ENCODE data around the gene CYP4A22. TPM values are rescaled to one million over a fixed set of nuclear protein-coding genes. Genes with fewer than 3 reads are reported as not detected.
A peak's percentile ranks its signal among the peaks of the same experiment; 100 is the strongest.
"Not testable (repeated sequence)": the region's sequence is repeated elsewhere in the genome, so short reads cannot be mapped to it uniquely, and the experiment has no call there.

Gene CYP4A22
- total RNA-seq, 4 donors from 2014 or later, result not detected

DNA sequence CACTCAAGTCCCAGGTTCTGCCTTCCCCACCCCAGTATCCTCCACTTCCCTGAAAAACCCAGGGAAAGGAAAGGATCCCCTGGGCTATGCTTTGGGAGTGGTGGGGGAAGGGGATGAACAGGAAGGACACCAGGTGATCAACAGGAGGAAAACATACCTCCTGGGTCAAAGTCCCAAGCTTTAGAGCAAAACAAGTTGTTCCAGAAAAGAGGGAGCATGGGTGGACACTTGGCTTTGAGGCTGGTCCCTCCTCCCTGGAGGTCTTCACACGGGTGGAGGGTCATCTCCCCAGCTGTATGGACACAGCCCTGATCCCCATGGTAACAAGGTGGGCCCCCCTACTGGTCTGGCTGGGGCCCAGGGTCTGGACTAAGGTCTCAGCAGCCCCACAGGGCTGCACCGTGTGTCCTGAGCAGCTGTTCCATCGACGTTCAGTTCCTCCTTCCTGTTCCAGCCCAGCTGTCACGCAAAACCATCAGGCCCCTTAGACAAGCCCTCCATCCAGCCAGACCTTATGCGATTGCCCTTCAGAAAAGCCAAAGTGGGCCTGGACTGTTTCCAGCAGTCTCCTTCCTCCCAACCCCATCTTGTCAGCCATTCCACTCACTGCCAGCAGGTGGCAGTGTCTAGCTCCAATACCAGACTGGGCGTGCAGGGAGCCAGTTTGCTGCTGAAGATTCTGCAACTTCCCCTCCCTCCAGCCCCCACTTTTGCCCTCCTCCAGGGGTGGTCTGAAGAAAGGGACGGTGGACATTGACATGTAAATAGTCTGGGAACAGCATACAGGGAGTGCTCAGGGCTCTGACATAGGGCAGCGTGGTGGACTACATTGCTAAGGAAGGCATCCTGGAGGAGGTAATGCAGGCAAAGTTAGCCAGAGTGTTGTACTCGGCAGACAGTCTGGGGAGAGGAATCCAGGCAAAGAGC lies 55.5 kb downstream of the CYP4A22 start:
- no peak overlapping the region for H3K27ac ChIP-seq
- H3K4me1 ChIP-seq, result peaks cover 0 to 12% of the 10 kb centered on the region in 2 donors
- intact Hi-C loops (cut with DNase I), result no loop called here
- no peaks in the 10 kb centered on the region for H3K9me3 ChIP-seq
- peak; percentile 58 to 97 (median 84) for TF ChIP-seq CTCF (IDR thresholded peaks at IDR 0.05)
- TF ChIP-seq POLR2A (IDR thresholded peaks at IDR 0.05), result no peak
- H3K36me3 ChIP-seq, result no peaks in the 10 kb centered on the region
- 10 to 13% methylated on average over 7 to 10 of the region's 10 CpGs for WGBS, 2 donors
- no peaks in the 10 kb centered on the region for H3K27me3 ChIP-seq
- H3K4me3 ChIP-seq (replicated peaks in 1 of 3), result no peak overlapping the region
- peak; percentile 77 to 79 for DNase-seq

- H3K27ac ChIP-seq; H3K27me3 ChIP-seq; DNase-seq; H3K36me3 ChIP-seq; intact Hi-C loops (cut with DNase I); H3K9me3 ChIP-seq; H3K4me3 ChIP-seq (replicated peaks in 1 of 3): not testable (repeated sequence)
- 88 to 91% methylated on average over 10 of the region's 10 CpGs for WGBS, 2 donors
- peaks cover 0 to 12% of the 10 kb centered on the region in 2 donors for H3K4me1 ChIP-seq
Observed at GRCh38 chr1:47193496-47193895, 56.3 kb downstream of the CYP4A22 start.

DNA sequence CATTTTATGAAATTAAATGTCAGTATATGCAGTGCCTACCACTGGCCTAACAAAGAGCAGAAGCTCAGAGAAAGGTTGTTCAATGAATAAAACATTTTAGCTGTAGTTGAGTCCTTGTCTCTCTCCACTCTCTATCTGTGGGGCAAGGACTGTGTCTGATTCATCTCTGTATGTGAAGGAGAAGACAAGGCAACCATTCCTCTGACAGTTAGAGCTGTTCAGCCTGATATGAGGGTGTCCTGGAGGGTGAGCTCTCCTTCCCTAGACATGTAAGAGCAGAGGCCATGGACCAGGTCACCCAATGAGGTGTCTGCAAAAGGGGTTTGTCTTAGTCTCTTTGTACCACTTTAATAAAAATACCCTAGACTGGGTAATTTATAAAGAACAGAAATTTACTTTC lies 57.1 kb downstream of the CYP4A22 start:
- no peak overlapping the region for H3K27ac ChIP-seq
- H3K9me3 ChIP-seq, result no peaks in the 10 kb centered on the region
- H3K4me3 ChIP-seq (replicated peaks in 1 of 3), result no peak overlapping the region
- no peaks in the 10 kb centered on the region for H3K27me3 ChIP-seq
- no peak for TF ChIP-seq POLR2A (IDR thresholded peaks at IDR 0.05)
- no peaks in the 10 kb centered on the region for H3K36me3 ChIP-seq
- no peak for DNase-seq
- intact Hi-C loops (cut with DNase I), result no loop called here
- H3K4me1 ChIP-seq, result peaks cover 0 to 12% of the 10 kb centered on the region in 2 donors

DNA sequence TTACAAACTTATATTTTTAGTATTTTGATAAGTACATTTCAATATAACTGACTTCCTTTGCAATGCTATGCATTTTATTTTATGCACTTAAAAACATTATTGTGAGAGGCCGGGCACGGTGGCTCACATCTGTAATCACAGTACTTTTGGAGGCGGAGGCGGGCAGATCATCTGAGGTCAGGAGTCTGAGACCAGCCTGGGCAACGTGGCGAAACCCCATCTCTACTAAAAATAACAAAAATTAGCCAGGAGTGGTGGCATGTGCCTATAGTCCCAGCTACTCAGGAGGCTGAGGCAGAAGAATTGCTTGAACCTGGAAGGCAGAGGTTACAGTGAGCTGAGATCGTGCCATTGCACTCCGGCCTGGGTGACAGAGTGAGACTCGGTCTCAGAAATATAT lies 58.7 kb downstream of the CYP4A22 start:
- H3K27ac ChIP-seq; H3K4me1 ChIP-seq; H3K27me3 ChIP-seq; H3K4me3 ChIP-seq (replicated peaks in 1 of 3); intact Hi-C loops (cut with DNase I); H3K9me3 ChIP-seq; DNase-seq; H3K36me3 ChIP-seq: not testable (repeated sequence)
- WGBS, 2 donors, result 70 to 73% methylated on average over 9 of the region's 9 CpGs

DNA sequence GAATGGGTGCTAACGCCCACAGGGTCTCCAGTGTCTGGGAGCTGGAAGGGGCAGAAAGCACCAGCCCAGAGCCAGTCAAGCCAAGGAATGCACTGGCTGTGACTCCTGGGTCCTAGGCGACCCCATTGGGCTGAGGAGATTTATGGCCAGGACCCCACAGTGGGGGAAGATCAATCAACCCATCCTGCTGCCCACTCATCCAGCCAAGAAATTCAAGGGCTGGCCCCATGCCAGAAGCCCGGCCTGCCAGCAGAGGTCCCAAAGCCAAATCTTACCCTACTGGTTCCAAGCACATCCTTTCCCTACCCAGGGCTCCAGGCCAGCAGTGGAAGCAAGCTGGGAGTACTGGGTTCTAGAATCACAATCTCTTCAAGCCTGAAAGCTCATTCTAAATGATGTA lies 59.4 kb downstream of the CYP4A22 start:
- Histone ChIP-seq H3K27me3 (no peaks in the 10 kb centered on the region), H3K36me3 (no peaks in the 10 kb centered on the region), H3K9me3 (no peaks in the 10 kb centered on the region), H3K4me3 (replicated peaks in 1 of 3) (no peak overlapping the region), H3K27ac (no peak overlapping the region), H3K4me1 (no peaks in the 10 kb centered on the region)
- no peak for TF ChIP-seq CTCF (IDR thresholded peaks at IDR 0.05)
- no peak for TF ChIP-seq POLR2A (IDR thresholded peaks at IDR 0.05)
- WGBS, 2 donors, result 53 to 65% methylated on average over 3 of the region's 3 CpGs
- no peak for DNase-seq
- intact Hi-C loops (cut with DNase I), result no loop called here

GRCh38 chr1:47198214-47198613 lies 61.0 kb downstream of the CYP4A22 start:
- intact Hi-C loops (cut with DNase I), result no loop called here
- WGBS, 2 donors, result 85 to 88% methylated on average over 4 of the region's 4 CpGs
- Histone ChIP-seq H3K4me1 (no peaks in the 10 kb centered on the region), H3K36me3 (no peaks in the 10 kb centered on the region), H3K4me3 (replicated peaks in 1 of 3) (no peak overlapping the region), H3K27me3 (no peaks in the 10 kb centered on the region), H3K9me3 (no peaks in the 10 kb centered on the region), H3K27ac (no peak overlapping the region)
- no peak for DNase-seq
- no peak for TF ChIP-seq POLR2A (IDR thresholded peaks at IDR 0.05)
- TF ChIP-seq CTCF (IDR thresholded peaks at IDR 0.05), result no peak

Other genes with a start within 250 kb of the CYP4A22 start
- gene CYP4A11, start 196.0 kb upstream of the CYP4A22 start, total RNA-seq, result not detected
- 1 to 10 TPM; 4.3 to 8.1 (median 6.8) TPM for gene CYP4X1, start 113.8 kb upstream of the CYP4A22 start, total RNA-seq
- gene CYP4Z1, start 70.2 kb upstream of the CYP4A22 start, total RNA-seq, result 1 to 10 TPM in 3 of 4 donors, under 1 TPM in 1; 0.39 to 1.7 (median 1.4) TPM
- gene PDZK1IP1, start 52.6 kb downstream of the CYP4A22 start, total RNA-seq, result 1 to 10 TPM in 1 of 4 donors, under 1 TPM in 1, not detected in 2; 0.83 to 3.0 TPM
- 10 to 100 TPM in 3 of 4 donors, 1 to 10 TPM in 1; 3.9 to 14.9 (median 12.8) TPM for gene TAL1, start 94.8 kb downstream of the CYP4A22 start, total RNA-seq
- 1 to 10 TPM in 3 of 4 donors, under 1 TPM in 1; 0.93 to 2.5 (median 1.6) TPM for gene STIL, start 176.7 kb downstream of the CYP4A22 start, total RNA-seq
- gene CMPK1, start 196.3 kb downstream of the CYP4A22 start, total RNA-seq, result 100 to 1,000 TPM; 122 to 147 (median 134) TPM

All from thyroid gland (tissue), 4 donors.